ENCODE data around the gene BIRC5. TPM values are rescaled to one million over a fixed set of nuclear protein-coding genes. Genes with fewer than 3 reads are reported as not detected.

Gene BIRC5
- total RNA-seq, 1 donor: 31.8 TPM

- H3K4me3 ChIP-seq (ENCODE audit: low read depth, low read length): no peak overlapping the region
- TF ChIP-seq, protein P1, sequence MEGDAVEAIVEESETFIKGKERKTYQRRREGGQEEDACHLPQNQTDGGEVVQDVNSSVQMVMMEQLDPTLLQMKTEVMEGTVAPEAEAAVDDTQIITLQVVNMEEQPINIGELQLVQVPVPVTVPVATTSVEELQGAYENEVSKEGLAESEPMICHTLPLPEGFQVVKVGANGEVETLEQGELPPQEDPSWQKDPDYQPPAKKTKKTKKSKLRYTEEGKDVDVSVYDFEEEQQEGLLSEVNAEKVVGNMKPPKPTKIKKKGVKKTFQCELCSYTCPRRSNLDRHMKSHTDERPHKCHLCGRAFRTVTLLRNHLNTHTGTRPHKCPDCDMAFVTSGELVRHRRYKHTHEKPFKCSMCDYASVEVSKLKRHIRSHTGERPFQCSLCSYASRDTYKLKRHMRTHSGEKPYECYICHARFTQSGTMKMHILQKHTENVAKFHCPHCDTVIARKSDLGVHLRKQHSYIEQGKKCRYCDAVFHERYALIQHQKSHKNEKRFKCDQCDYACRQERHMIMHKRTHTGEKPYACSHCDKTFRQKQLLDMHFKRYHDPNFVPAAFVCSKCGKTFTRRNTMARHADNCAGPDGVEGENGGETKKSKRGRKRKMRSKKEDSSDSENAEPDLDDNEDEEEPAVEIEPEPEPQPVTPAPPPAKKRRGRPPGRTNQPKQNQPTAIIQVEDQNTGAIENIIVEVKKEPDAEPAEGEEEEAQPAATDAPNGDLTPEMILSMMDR (IDR thresholded peaks at IDR 0.05; ENCODE audit: insufficient read depth, low read length): no peak
- DNase-seq (ENCODE audit: low read depth): no peak
Measured at GRCh38 chr17:78235885-78236284, 21.8 kb downstream of the BIRC5 start.

DNA sequence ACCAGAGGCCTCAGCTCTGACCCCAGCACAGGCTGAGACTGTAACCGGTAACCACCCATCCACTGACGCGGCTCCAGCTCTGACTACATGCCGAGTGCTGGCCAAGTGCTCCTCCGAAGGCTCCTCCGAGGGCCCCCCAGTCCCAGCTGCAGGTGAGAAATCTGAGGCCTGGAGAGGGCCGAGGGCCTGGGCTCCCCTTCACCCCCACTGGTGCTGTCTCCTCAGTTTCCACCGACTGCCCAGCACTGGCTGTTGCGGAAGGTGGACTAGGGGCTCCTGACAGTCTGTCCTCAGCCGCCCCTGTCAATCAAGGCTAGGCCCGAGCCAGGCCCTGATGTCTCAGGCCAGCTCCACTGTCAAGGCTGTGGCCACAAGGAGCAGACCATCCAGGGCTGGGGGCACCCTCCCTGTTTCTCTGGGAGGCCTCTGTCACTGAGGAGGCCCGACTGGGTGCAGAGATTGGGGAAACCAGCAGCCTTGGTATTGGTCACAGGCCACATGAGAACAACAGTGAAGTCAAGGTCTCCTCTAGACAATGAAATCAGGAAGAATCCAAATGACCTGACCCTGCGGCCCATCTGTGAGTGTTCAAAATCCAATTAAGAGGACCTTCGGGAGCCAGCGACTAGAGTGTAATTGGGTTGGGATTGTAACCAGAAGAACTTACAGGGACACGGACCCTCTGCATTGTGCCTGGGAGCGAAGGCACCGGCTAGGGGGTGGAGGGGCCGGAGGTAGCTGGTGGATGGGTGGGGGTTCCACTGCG, 22.5 kb downstream of the BIRC5 start:
- TF ChIP-seq, protein P1 (IDR thresholded peaks at IDR 0.05; ENCODE audit: insufficient read depth, low read length): no peak
- H3K4me3 ChIP-seq (ENCODE audit: low read depth, low read length): no peak overlapping the region
- no peak for DNase-seq (ENCODE audit: low read depth)

DNA sequence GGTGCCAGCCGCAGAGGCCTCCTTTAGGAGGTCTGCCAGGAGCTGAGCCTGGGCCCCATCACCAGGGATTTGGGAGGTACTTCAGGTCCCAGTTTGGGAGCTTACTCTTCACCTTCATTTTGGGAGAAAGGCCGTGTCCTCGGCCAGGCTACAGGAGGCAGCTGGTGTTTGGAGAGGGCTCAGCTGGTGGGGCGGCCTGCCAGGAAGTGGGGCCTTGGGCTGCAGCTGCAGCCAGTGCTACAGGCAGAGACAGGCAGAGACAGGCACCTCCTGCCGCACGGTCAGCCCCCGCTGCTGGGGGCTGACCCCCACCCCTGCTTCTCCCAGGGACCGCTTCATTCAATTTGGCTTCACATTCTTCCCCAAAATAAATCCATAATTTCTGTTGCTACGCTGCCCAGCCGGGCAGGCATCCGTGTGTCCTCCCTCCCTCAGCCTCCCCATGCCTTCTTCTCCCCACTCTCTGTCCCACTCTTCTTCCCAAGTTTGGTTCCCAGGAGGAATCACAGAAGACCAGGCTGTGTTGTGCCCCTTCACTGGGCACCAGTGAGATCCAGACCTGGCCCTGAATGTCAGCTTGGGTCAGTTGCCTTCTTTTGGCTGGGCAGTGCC, 23.5 kb downstream of the BIRC5 start:
- TF ChIP-seq, protein P1 (IDR thresholded peaks at IDR 0.05; ENCODE audit: insufficient read depth, low read length): no peak
- no peak overlapping the region for H3K4me3 ChIP-seq (ENCODE audit: low read depth, low read length)
- DNase-seq (ENCODE audit: low read depth): no peak

- no peak overlapping the region for H3K4me3 ChIP-seq (ENCODE audit: low read depth, low read length)
- TF ChIP-seq, protein P1 (IDR thresholded peaks at IDR 0.05; ENCODE audit: insufficient read depth, low read length): no peak
- DNase-seq (ENCODE audit: low read depth): no peak
Measured at GRCh38 chr17:78238823-78239488, 24.9 kb downstream of the BIRC5 start.

- no peak for DNase-seq (ENCODE audit: low read depth)
- H3K4me3 ChIP-seq (ENCODE audit: low read depth, low read length): no peak overlapping the region
- TF ChIP-seq, protein P1 (IDR thresholded peaks at IDR 0.05; ENCODE audit: insufficient read depth, low read length): no peak
Measured at GRCh38 chr17:78239489-78239931, 25.5 kb downstream of the BIRC5 start.

- TF ChIP-seq, protein P1 (IDR thresholded peaks at IDR 0.05; ENCODE audit: insufficient read depth, low read length): no peak
- H3K4me3 ChIP-seq (ENCODE audit: low read depth, low read length): no peak overlapping the region
- DNase-seq (ENCODE audit: low read depth): no peak
Measured at GRCh38 chr17:78240012-78240655, 26.1 kb downstream of the BIRC5 start.

All from fibroblast of the aortic adventitia (primary cell).